A673 (cell line): ENCODE data around the gene TYRO3. TPM values are rescaled to one million over a fixed set of nuclear protein-coding genes. Genes with fewer than 3 reads are reported as not detected.

Experiments used
- BruUV-seq: library from RNA; stranded (reverse); fragments of 400-500 nt; replicated peaks from 2 replicates; lab custom pipeline; 2021; lab: Mats Ljungman, UMichigan
- CTCF ChIA-PET: fragments of 300-600 bp; sonication (Branson Sonifier 250); formaldehyde crosslinking; loops from one replicate; lab custom pipeline; 2022; ENCODE audit warnings: antibody characterized with exemption; lab: Charles Lee
- POLR2A ChIA-PET: fragments of 300-600 bp; sonication (Branson Sonifier 250); formaldehyde crosslinking; loops from one replicate; lab custom pipeline; 2022; ENCODE audit warnings: antibody characterized with exemption; ENCODE audit not compliant: low non-redundant PET; lab: Charles Lee
- DNase-seq: peaks from one replicate; pipeline ENCODE4 v3.0.0-alpha.2; 2015; ENCODE audit warnings: low spot score
- H3K27ac ChIP-seq: fragments of 200-600 bp; sonication (generic); 2 replicates; pipeline ENCODE4 v1.5.1; 2016; ENCODE audit warnings: mixed run types, low read depth, mild to moderate bottlenecking, mixed read lengths, antibody characterized with exemption, low read length; ENCODE audit not compliant: poor library complexity, severe bottlenecking
- H3K27me3 ChIP-seq: fragments of 200-600 bp; sonication (generic); replicated peaks from 2 replicates; pipeline ENCODE4 v1.6.1; 2017; ENCODE audit warnings: mixed run types, low read depth, mild to moderate bottlenecking, mixed read lengths, antibody characterized with exemption, low read length; ENCODE audit not compliant: insufficient read depth, poor library complexity
- H3K36me3 ChIP-seq: fragments of 200-600 bp; sonication (generic); 2 replicates; pipeline ENCODE4 v1.6.1; 2016; ENCODE audit warnings: mixed run types, mild to moderate bottlenecking, mixed read lengths, antibody characterized with exemption, low read length; ENCODE audit not compliant: insufficient read depth, poor library complexity, severe bottlenecking
- H3K4me1 ChIP-seq: fragments of 200-600 bp; sonication (generic); 2 replicates; pipeline ENCODE4 v1.6.1; 2017; ENCODE audit warnings: mixed run types, mild to moderate bottlenecking, mixed read lengths, antibody characterized with exemption, low read length; ENCODE audit not compliant: insufficient read depth, poor library complexity, severe bottlenecking
- H3K4me3 ChIP-seq: fragments of 200-600 bp; sonication (generic); 2 replicates; pipeline ENCODE4 v1.5.1; 2016; ENCODE audit warnings: low read depth, mixed run types, mild to moderate bottlenecking, mixed read lengths, low read length; ENCODE audit not compliant: poor library complexity, severe bottlenecking
- H3K9me3 ChIP-seq: fragments of 200-600 bp; sonication (generic); 2 replicates; pipeline ENCODE4 v1.6.1; 2016; ENCODE audit warnings: mixed run types, low read depth, mild to moderate bottlenecking, mixed read lengths, antibody characterized with exemption, low read length; ENCODE audit not compliant: poor library complexity, severe bottlenecking
- CTCF ChIP-seq: fragments of 300-800, 200-600 bp; sonication (generic); conservative IDR thresholded peaks from 2 replicates; pipeline ENCODE4 v1.5.1; 2017; ENCODE audit warnings: low read depth, mild to moderate bottlenecking, antibody characterized with exemption, low read length, moderate library complexity, mixed read lengths
- EZH2 ChIP-seq: fragments of 200-600 bp; sonication (generic); IDR thresholded peaks from 2 replicates; pipeline ENCODE4 v1.6.1; 2017; ENCODE audit warnings: borderline replicate concordance, low read depth, mild to moderate bottlenecking, mixed read lengths, antibody characterized with exemption, low read length; ENCODE audit not compliant: poor library complexity, severe bottlenecking
- intact Hi-C: fragments of 100-400 bp; cut with micrococcal nuclease; formaldehyde crosslinking; loops from one replicate; pipeline ENCODE4 v1.10.0; 2022; ENCODE audit not compliant: unreplicated experiment
- total RNA-seq: library from RNA; stranded (reverse); gene quantifications from 2 replicates; pipeline ENCODE4 v1.2.3, GENCODE V29; 2021

TYRO3 gene
- total RNA-seq, 1 experiment from 2014 or later, result 26.0 TPM

GRCh38 chr15:41556677-41557076, 2.3 kb upstream of the TYRO3 start:
- H3K36me3 ChIP-seq, result no peaks in the 10 kb centered on the region
- CTCF ChIA-PET, result interaction anchor here (0.6 kb wide), 1 partner anchor 34 kb away, joined by 3 read pairs; no protein-coding TSS in a partner anchor
- no TSS peak for BruUV-seq
- TF ChIP-seq CTCF, result no peak
- TF ChIP-seq EZH2, result no peak
- POLR2A ChIA-PET, result no interaction called here
- peaks cover 15% of the 10 kb centered on the region for H3K4me1 ChIP-seq
- H3K9me3 ChIP-seq, result no peaks in the 10 kb centered on the region
- no peaks in the 10 kb centered on the region for H3K27me3 ChIP-seq
- intact Hi-C loops, result loop anchor here (1.0 to 10.0 kb wide), 2 partner anchors 255 to 348 kb away; no protein-coding TSS in a partner anchor
- no peak overlapping the region for H3K4me3 ChIP-seq
- no peak overlapping the region for H3K27ac ChIP-seq
- DNase-seq, result no peak

GRCh38 chr15:41557673-41558399, 1.2 kb upstream of the TYRO3 start:
- H3K4me3 ChIP-seq, result peak overlapping the region; percentile 68
- ChIA-PET CTCF (interaction anchor here (0.6 to 1.4 kb wide), 7 partner anchors 14 to 359 kb away, joined by 3 to 8 read pairs (median 6); partner anchors contain the start of genes MAPKBP1 and RPAP1), POLR2A (no interaction called here)
- H3K4me1 ChIP-seq, result peaks cover 15% of the 10 kb centered on the region
- intact Hi-C loops, result loop anchor here (1.0 to 10.0 kb wide), 2 partner anchors 253 to 347 kb away; no protein-coding TSS in a partner anchor
- H3K36me3 ChIP-seq, result no peaks in the 10 kb centered on the region
- no peak overlapping the region for H3K27ac ChIP-seq
- no peaks in the 10 kb centered on the region for H3K27me3 ChIP-seq
- TF ChIP-seq CTCF, result peak; percentile 98
- no peak for TF ChIP-seq EZH2
- no peaks in the 10 kb centered on the region for H3K9me3 ChIP-seq
- peak; percentile 88 for DNase-seq
- BruUV-seq, result no TSS peak

GRCh38 chr15:41559239-41559782, 299 bp downstream of the TYRO3 start:
- BruUV-seq, result no TSS peak
- ChIA-PET CTCF (no interaction called here), POLR2A (no interaction called here)
- intact Hi-C loops, result loop anchor here (10.0 kb wide), 1 partner anchor 345 kb away; no protein-coding TSS in a partner anchor
- no peaks in the 10 kb centered on the region for H3K36me3 ChIP-seq
- H3K27me3 ChIP-seq, result no peaks in the 10 kb centered on the region
- peak overlapping the region; percentile 64 for H3K27ac ChIP-seq
- H3K9me3 ChIP-seq, result no peaks in the 10 kb centered on the region
- H3K4me3 ChIP-seq, result peak overlapping the region; percentile 68
- DNase-seq, result no peak
- TF ChIP-seq CTCF (no peak), EZH2 (no peak)
- H3K4me1 ChIP-seq, result peaks cover 15% of the 10 kb centered on the region
